ENCODE data around the gene DKKL1.

The DKKL1 gene

DNA sequence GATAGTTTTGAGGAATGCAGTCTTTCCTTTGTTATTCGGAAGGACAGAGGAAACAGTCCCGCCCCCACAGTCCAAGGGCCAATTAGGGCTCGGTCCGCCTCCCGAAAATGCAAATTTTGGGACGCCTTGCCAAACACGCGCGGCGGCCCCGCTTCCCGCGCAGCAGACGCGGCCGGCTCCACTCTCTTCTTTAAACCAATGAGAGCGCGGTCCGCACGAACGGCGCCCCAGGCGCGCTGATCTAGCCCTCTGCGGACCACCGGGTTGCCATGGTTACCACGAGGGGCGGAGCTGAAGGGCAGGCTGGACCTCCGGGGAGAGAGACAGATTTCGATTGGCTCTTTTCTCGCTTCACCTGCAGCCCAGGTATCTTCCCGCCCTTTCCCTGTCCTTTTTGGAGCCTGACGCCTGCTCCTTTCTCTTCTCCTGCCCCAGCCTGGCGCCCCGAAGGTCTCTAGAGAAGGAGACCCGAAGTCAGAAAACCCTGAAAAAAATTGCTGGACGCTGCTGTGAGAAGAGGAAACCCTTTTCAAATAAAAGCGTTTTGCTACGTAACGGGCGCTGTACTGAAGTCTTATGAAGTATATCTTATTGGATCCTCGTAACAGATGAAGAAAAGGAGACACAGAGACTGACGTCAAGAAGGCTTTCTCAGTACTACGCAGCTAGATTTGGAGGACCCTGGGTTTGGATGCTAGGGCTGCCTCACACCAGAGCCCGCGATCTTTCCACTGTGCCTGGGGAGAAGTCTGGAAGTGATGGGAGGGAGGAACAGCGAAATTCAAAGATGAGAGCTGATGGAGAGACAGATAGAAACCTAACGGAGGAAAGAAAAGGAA, 57.6 kb downstream of the DKKL1 start:
- DNase-seq (ENCODE audit: low read depth in 2 of 2, low spot score in 1 of 2), result no peak

DNA sequence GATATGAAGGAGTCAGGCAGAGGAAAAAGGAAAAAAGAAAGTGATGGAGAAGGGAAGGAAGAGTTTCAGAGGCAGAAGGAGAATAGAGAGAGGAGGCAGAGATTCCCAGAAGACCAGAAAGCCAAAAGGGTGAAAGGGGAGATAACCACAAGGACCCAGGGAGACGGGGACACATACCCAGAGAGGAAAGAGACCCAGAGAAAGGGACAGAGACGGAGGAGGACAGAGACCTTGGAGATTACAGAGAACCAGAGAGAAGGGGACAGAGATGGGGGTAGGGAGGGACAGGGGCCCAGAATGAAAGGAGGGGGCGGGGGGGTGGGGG, 58.2 kb downstream of the DKKL1 start:
- DNase-seq (ENCODE audit: low read depth in 2 of 2, low spot score in 1 of 2), result no peak

DNA sequence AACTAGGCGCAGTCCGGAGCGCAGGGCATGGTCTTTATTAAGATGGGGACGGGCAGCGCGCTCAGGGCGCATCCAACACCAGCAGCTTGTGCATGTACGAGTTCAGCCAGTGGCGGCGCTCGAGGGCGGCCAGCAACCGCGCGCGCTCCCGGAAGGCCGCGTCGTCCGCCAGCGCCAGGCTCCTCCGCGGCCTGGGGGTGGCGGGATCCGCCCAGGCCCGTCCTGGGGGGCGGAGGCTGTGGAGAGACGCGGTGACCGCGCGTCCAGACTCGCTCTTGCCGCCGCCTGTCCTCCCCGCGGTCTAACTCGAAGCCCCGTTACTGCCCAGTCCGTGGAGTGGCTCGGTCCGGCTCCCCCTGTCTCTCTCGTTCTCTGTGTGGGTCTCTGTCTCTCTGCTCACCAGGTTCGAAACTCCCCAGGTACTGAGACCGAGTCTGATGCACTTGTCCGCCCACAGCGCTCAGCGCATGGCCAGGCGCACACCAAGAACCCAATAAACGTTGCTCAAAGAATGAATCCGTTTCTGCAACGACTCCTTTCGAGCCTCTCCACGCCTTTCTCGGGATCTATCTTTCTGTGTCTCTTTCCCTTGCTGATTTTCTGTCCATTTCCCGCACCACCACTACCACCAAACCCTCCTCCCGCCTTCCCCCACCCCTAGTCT, 58.9 kb downstream of the DKKL1 start:
- DNase-seq (ENCODE audit: low read depth in 2 of 2, low spot score in 1 of 2), result no peak

DNA sequence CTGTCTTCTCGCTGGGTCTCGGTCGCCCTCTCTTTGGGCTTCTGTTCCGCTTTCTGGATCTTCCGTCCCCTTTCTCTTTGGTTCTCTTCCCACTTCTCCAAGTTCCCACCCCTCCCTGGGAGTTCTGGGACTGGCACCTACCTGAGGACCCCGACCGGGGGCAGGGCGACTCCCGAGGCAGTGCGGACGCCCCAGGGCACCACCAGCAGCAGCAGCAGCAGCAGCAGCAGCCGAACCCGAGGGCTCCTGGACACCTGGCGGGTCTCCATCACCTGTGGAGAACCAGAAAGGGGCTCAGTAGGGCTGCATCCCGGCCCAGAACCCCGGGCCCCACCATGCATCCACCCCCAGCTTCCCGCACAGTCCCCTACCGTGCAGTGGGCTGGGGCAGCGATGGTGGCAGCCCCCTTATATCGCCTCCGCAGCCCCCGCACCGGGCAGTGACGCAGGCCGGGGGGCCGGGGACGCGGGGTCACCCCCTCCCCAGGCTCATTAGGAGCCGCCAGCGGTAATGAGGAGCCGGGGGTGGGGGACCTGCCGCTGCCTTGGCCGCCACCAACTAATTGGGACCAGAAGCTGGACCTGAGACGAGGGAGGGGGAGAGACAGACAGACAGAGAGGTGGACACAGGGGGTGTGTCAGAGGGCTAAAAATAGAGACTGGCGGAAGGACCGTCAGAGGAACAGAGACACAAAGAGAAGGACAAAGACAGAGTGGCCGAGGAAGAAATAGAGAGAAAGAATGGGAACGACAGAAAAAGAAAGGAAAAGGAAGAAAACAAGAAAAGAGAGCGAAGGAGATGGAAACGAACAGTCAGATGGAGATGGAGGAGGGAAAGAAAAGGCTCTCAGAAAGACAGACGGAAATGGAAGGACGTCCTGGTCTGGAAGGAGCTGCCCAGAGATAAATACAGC, 59.7 kb downstream of the DKKL1 start, which contains the start of gene PTH2:
Gene PTH2, minus strand, starts transcription at position 371 of the 914 bp plus-strand sequence. Its CDS starts 102 bp downstream, at position 269.
- no peak for DNase-seq (ENCODE audit: low read depth in 2 of 2, low spot score in 1 of 2)

DNA sequence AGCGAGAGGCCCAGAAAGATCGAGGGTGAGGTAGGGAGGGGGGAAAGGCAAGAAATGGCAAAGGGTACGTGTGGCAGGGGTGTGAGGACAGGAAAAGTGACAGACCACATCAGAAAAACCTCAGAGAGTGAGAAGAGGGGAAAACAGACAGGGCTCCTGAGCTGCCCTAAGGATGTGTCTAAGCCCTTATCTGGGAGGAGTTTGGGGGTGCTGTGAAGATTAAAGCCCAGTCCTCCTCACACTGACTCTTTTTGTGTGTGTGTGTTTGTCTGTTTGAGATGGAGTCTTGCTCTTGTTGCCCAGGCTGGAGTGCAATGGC, 60.3 kb downstream of the DKKL1 start:
- no peak for DNase-seq (ENCODE audit: low read depth in 2 of 2, low spot score in 1 of 2)

Measured in stimulated activated CD8-positive, alpha-beta memory T cell treated with anti-CD3 and anti-CD28 coated beads, Interleukin-4, amount 100 ng/mL, for 4 hours (primary cell).